NCI-H1048 (cell line): ENCODE data around the gene OBP2A.
"Not testable (repeated sequence)": the region's sequence is repeated elsewhere in the genome, so short reads cannot be mapped to it uniquely, and the experiment has no call there.

Experiments used
- DNase-seq: peaks from one replicate; lab custom pipeline; 2025; lab: John Stamatoyannopoulos, UW

The OBP2A gene

DNA sequence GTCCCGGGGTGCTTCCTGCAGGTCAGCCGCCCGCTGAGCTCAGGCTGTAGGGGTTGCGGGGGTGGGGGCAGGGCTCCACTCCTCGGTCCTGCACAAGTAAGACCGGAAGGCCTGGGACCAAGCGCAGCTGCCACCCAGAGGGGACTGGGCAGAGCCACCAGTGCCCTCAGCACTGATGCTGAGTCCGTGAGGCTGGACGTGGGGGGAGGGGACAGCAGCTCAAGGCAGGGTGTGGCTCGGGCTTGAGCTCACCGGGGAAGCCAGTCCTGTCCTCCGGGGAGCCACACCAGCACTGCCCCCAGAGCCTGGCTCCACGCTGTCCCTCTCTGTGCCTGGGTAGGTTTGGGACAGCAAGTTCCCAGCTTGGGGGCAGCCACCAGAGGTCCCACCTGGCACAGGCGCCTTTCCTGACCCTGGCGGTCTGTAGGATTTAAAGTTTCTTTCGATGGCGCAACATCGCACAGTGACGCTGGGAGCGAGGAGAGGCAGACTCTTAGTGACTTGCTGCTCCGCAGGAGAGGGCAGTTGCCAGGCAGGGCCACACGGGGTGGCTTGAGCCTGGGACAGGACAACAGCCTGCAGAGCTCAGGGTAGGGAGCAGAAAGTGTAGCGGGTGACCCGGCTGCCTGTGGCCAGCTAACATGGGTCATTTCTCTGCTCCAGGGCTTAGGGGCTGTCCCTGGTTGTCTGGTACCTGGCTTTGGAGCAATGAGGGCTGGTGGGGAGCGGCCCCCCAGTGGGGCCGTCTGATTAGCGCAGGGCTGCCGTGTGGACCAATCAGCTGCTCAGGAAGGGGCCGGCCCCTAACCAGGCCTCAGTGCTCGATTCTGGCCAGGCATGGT is 19.0 kb upstream of the OBP2A start:
- no peak for DNase-seq

DNA sequence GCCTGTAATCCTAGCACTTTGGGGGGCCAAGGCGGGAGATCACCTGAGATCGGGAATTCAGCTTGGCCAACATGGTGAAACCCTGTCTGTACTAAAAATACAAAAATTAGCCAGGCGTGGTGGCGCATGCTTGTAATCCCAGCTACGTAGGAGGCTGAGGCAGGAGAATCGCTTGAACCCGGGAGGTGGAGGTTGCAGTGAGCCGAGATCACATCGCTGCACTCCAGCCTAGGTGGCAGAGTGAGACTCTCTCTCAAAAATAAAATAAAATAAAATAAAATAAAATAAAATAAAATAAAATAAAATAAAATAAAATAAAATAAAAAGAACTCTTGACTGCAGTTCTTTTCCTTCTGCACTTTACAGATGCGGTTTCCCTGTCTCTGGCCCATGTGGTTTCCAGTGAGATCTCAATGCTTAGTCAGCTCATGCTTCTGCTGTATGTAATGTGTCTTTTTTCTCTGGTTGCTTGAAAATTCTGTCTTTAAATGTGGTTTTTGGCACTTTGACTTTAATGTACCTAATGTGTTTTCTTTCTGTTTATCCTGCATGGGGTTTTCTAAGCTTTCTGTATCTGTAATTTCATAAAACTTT is 17.0 kb upstream of the OBP2A start:
- DNase-seq, result not testable (repeated sequence)

DNA sequence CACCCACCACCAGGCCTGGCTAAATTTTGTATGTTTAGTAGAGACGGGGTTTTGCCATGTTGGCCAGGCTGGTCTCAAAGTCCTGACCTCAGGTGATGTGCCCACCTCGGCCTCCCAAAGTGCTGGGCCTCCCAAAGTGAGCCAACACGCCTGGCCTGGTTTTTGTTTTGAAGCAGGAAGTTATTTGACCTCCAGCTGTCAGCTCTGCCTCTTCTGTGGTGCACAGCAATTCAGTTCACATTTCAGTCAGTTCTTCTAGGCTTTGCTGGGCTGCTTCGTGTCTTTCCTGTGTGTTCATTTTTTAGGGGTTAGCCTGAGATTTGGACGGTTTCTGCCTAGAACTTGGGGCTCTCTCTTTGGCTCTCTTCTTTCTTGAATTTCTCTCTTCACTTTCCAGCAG is 15.8 kb upstream of the OBP2A start:
- DNase-seq, result no peak

DNA sequence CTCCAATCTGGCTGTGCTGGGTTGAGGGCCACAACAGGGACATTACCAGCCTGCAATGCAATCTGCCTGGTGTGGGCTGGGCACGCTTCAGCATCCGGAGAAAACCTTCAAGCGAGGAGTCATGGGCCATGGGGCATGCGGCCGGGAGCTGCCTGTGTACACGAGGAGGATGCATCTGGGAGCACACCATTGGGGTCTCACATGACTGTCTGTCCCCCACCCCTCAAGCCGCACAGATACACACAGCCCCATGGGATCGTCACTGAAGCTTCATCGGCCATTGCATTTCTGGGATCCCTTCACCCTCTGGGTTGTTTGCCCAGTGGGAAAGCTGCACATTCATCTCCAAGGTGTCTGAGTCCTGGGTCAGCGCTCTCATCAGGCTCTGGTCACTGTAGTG is 14.8 kb upstream of the OBP2A start:
- no peak for DNase-seq

DNA sequence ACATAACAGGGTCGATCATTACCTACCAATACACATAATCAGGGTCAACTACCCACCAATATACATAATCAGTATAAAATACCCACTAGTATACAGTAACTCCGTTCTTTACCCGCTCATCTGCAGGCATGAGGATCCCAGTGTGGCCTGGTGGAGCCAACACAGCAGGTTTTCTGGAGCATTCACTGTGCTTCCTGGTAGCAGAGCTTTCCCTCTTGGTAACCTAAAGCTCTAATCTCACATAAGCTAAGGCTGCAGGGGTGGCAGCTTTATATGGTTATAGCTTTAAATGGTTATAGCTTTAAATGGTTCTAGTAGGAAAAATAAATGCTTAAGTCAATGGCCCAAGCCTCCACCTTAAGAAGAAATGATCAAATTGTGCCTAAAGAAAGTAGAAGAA is 12.8 kb upstream of the OBP2A start:
- no peak for DNase-seq

DNA sequence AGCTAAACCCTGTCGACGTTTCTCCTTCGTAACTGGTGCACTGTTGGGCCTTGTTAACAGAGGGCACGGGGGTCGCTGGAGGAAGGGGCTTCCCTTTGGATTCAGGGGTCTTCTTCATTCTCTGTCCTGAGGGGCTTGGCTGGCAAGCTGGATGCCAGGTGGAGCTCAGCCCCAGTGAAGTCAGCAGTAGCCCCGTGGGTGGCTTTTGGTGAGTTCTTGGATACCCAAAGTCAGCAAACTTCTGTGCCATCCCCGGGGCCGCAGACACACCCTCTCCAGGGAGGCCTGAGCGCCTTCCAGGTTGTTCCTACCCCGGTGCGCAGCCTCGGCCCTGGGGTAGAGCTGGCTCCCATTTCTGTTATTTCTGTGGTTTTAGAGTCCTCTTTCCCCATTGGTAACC is 12.3 kb upstream of the OBP2A start:
- no peak for DNase-seq

DNA sequence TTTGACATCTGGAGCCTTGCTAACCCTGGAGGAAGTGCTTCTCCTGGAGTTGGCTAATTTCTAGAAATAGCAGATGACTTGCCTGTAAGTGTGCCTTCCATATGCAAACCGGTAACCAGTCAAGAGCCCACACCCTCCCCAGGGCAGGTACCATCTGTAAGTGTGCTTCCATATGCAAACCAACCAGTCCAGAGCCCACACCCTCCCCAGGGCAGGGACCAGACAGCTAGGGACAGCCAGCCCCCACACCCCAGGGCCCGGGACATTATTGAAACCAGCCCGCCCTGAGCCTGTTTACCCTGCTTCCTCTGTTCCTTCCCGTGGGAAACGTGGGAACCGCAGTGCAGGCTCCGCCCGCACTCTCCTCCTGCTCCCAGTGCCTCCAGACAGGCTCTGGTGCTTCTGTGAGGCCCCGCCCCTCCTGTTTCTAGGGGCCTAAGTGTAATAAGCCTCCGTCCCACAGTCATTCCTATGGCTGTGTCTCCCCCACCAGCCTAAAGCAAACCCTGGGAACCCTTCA is 11.7 kb upstream of the OBP2A start:
- DNase-seq, result not testable (repeated sequence)

DNA sequence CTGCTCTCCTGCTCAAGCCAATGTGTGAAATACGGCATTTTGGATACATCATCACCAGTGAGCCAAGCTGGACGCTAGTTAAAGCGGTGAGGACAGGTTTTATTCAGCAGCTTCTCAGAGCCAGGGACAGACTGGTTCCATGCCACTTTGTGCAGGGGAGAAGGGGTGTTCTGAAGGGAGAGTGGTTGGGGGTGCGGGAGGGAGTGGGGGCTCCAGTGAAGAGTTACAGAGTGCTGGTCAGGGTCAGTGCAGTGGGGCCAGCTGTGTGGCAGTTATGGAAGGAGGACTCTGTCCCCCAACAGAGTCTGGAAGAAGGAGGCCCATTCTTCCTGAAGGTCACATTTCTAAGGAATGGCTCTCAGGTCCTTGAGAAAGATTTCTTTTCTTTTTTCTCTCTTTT is 11.1 kb upstream of the OBP2A start:
- DNase-seq, result not testable (repeated sequence)

DNA sequence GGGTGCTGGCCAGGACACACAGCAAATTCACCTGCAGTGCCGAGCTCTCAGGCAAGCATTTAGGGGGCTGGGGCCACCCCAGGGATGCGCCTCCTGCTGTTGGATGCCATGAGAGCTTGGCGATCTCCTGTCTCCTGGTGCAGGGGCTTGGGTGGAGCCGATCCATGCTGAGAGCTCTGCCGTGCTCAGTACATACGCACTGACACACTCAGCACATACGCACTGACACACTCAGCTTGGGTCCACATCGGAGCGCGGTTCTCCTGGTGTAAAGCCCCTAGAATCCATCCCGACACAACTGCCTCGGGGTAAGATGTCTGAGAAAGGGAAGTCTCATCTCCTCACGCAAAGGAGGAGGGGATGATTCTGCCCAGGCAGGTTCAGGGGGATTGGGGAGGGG is 10.3 kb upstream of the OBP2A start:
- not testable (repeated sequence) for DNase-seq

DNA sequence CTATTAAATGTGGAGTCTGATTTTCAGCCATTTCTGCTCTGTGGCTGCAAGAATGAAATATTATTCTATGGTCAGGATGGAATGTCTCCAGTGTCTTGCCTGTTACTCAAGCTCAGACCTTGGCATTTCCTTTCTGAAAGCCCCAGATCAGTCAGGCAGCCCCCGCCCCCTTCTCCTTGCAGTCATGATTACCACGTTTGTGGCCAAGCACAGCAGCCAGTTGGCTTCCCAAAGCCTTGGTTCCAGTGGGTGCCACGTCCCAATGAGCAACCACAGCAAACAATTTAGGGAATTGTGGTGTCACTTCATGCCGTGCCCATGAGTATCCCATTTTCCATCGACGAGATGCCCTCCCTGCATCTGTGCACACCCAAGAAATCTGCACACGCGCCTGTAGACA is 9.7 kb upstream of the OBP2A start:
- DNase-seq, result no peak

DNA sequence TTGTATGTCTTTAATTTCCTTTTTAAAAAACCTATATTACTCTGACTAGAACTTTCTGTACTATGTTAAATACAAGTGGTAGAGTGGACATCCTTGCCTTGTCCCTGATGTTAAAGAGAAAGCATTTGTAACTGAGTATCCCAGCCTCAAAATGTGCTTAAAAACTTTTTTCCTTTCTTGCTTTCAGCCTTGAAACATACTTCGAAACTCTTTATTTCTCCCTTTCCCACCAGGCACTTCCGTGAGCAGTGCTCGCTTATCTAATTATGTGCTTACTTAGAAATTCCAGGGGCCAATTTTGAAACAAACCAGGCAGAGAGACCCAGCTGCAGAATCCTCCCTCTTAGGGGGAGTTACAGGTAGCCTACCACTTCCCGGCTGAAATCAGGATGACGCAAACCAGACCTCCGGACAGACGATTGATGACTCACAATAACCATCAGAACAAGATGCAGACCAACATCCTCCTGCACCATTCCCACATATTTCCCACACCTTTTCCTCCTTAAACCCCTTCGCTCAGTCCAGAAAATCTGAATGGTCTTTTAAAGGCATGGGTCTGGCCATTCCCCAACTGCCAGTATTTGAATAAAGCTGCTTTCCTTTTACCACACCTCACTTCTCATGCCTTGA is 2.5 kb upstream of the OBP2A start:
- not testable (repeated sequence) for DNase-seq

DNA sequence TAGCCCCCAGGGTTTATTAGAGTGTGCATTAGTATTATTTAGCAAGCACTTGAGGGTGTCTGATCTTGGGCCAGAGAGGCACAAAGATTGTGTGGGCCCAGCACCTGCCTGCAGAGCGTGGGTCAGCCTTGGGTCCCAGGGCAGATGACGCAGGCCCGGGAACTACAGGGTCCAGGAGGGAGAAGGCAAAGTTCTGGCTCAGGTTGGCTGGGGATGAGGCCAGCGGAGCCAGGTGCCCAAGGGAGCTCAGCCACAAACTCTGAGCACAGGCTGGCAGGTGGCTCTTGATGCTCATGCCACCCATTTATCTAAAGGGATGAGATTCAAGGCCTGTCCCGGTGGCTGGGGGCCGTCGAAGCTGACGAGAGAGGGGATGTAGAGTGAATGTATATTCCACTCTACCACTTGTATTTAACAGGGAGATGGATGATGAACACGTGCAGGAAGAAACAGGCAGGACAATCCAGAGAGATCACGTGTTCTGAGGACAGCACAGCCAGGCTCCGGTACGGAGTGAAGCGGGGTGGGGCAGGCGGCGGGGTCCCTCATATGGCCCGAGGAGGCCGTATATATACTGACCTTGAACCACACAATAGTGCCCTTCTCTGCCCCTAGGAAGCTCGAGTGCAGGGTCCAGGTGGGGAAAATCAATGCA is 818 bp upstream of the OBP2A start:
- DNase-seq, result no peak

DNA sequence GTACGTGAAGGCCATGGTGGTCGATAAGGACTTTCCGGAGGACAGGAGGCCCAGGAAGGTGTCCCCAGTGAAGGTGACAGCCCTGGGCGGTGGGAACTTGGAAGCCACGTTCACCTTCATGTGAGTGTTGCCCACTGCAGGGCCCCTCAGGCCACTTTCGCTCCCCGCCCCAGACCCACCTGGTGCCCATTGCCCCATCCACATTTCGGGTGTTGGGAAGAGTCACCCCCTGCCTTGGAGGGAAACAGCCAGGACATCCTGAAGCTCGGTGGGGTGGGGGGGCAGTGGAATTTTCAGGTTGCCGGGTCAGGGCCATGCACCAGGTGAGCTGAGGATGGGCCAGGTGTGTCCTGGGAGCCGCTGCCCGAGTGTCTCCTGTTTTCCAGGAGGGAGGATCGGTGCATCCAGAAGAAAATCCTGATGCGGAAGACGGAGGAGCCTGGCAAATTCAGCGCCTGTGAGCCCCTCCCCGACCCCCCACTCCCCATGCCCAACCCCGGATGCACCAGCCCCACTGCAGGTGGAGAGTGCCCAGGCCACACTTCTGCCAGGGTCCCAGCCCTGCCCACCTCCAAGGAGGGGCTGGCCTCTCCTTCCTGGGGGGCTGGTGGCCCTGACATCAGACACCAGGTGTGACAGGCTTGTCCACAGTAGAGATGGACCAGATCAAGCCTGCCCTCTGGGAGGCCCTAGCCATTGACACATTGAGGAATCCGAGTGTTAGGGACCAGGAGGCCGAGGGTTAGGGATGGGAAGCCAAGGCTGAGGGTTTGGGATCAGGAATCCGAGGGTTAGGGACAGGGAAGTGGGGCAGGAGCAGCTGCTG is 1.1 kb downstream of the OBP2A start:
- DNase-seq, result not testable (repeated sequence)

DNA sequence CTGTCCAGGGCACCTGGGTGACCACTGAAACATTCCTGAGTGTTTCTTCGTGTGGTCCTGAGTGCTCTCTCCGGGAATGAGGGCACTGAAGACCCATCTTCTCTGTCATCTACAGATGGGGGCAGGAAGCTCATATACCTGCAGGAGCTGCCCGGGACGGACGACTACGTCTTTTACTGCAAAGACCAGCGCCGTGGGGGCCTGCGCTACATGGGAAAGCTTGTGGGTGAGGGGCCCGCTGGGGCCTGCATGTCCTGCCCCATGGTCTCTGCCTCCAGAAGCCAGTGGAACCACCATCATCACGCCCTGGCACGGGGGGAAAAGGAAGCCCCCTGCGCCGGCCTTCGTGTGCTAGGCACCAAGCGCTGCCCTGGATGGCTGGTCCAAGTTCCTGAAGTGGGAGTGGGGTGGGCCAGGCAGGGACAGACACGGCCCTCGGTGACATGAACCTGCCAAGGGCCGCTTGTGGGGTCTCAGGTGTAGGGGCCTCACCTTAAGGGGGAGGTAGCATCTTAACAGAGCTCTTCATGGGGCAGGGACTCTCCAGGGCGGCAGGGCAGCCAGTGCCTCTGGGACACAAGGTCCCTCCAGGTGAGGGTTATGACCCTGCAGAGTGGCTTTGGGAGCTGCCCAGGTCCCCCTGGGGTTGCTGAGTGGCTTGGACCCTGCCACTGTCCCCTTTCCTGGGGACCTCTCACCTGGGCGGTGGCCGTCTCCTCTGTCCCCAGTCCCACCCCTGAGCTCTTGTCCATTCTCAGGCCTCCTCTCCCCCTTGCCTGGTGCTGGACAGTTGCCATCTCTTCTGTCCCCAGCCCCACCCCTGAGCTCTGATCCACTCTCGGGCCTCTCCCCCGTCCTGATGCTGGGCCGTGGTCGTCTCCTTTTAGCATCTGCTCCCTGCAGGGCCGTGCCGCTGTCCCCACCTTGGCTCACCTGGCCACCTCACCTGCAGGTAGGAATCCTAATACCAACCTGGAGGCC is 2.1 kb downstream of the OBP2A start:
- no peak for DNase-seq

DNA sequence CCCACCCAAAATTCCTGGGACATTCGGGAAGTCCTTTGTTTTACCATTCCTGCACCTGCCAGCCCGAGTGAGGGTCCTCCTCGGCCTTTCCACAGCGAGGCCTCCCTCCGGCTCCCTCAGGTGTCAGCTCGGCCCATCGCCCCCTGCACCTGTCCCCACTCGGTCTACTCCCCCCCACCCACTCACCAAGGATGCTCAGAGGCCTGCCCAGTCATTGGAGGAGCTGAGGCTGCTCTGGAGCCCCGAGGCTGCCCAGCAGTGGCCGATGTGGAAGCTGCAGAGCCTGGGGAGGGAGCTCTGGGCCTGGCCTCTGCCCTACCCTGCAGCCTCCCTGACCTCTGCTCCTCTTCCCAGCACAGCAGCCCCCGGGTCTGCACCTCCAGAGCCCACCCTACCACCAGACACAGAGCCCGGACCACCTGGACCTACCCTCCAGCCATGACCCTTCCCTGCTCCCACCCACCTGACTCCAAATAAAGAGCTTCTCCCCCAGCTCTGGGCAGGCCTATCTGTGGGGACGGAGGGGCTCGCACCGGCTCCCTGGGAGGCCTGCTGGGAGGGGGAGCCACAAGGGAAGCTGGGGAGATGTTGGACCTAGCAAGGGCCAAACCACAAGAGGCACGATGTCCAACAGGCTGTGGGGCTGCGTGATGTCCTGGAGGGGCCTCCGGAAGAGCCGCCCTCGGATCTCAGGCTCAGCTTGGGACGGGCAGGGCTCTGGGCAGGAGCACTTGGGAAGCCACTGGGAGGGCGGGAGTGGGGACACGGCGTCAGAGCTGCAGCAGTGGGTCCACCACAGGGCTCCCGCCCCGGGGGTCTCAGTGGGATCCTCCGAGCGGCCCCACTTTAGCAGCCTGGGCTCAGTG is 3.8 kb downstream of the OBP2A start:
- not testable (repeated sequence) for DNase-seq

DNA sequence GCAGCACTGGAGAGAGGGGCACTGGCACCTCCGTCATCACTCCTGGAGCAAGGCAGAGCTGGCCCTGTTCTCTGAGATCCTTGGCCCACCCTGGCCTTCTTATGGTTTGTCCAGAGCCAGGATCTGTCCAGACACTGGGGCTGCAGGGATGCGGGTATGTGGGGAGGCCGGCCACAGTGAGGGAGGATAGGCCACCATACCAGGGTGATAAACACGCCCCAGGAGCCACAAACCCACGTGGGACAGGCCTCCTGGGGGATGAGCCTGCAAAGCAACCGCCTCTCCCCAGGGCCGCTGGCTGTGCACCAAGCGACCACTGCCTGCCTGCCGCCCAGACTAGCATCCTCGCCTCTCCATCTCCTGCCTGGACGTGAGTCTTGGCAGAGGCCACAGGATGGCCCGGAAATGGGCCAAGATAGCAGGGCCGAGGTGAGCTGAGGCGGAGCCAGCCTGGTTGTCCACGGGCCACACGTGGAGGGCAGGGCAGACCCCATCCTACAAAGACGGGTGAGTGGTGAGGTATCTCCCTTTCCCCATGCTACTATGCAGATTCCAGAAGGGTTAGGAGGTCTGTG is 4.5 kb downstream of the OBP2A start:
- DNase-seq, result no peak

DNA sequence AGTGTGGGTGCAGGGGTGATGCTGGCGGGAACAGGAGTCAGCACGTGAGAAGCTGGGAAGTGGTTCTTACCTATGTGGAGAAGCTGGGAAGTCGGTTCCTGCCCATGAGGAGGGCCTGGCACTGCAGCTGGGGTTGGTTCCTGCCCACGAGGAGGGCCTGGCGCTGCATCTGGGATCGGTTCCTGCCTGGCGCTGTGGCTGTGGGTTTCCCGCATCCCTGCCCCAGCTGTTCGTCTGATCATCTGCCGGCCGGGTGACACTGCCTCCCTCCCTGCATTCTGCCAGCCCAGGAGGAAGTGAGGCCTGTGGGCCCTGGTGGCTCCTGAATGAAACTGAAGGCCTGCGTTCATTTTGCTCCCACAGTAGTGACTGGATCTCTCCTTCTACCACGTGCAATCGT is 5.1 kb downstream of the OBP2A start:
- DNase-seq, result no peak

DNA sequence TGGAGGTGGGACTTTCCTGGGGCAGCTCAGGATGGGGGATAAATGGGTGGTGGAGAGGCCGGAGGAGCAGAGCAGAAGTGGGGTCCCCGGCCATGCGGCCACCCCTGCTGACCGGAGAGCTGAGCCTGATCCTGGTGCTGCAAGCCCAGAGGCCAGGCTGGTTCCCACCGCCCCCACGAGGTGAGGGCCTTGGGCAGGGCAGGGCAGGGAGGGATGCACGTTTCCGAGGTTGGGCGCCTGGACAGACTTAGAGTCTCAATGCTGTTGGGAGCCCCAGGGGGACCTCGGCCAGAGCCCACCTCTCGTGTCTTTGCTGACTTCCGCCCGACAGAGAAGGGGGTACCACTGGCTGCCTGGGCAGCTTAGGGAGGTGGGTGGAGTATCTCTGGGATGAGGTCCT is 5.5 kb downstream of the OBP2A start:
- DNase-seq, result no peak
